GM20431 (cell line): ENCODE measurements around the gene NLRC3.

Experiments
- in situ Hi-C: fragments of 300-500 bp; cut with MseI, MboI; formaldehyde crosslinking; loops from one replicate; pipeline ENCODE4 v1.15.0; 2020; ENCODE audit warnings: low sequenced_read_pairs; ENCODE audit not compliant: unreplicated experiment

NLRC3 gene

DNA sequence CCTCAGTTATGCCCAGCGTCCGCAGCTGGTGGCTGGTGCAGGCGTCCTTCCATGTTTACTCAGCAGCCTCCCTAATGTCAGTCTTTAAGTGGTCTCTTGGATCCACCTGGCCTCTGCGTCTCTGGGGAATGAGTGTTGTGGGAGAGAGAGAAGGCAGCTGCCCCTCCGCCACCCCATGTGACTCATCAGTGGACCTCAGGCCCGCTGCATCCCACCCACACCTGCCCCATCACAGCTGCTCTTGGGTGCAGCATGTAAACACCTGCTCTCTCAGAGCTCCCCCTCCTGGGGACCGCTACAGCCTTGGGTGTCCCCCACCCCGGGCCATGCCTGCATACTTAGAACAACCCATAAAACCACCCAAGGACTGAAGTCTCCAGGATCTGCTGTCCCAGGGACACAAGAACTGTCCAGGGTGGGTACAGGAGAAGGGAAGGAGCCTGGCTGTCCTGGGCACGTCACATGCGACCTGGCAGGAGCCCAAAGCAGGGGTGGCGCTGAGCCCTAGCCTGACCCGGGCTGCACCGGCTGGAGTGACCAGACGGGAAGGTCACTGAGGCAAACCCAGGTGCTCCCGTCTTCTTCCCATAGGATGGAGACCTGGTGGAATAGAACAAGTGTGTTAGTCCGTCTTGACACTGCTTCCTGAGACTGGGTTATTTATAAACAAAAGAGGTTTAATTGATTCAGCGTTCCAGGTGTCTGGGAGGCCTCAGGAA, 86.1 kb downstream of the NLRC3 start:
- in situ Hi-C loops = no loop called here
